Measurements from ENCODE around the gene GRB14.

GRB14 gene

GRCh38 chr2:164620873-164621763 is at the start of gene GRB14:
Gene GRB14, minus strand, starts transcription at chr2:164621482. Its CDS starts 173 bp downstream, at chr2:164621309.
- Histone ChIP-seq H3K9ac (ENCODE audit: low read depth, low read length) (peak within 1 kb of the TSS; percentile 83), H3K9me3 (ENCODE audit: control insufficient read depth, insufficient read depth, low read length) (no peaks in the 10 kb centered on the region), H3K4me1 (ENCODE audit: insufficient read depth, low read length) (peaks cover 30% of the 10 kb centered on the region), H3K36me3 (ENCODE audit: insufficient read depth, low read length) (no peaks in the 10 kb centered on the region)

- no peak overlapping the region for H3K9ac ChIP-seq (ENCODE audit: low read depth, low read length)
- H3K9me3 ChIP-seq (ENCODE audit: control insufficient read depth, insufficient read depth, low read length), result no peaks in the 10 kb centered on the region
- no peaks in the 10 kb centered on the region for H3K4me1 ChIP-seq (ENCODE audit: insufficient read depth, low read length)
- H3K36me3 ChIP-seq (ENCODE audit: insufficient read depth, low read length), result no peaks in the 10 kb centered on the region
These were observed 48.0 kb upstream of the GRB14 start for GRCh38 chr2:164669291-164669690.

GRCh38 chr2:164667566-164667965 is 46.3 kb upstream of the GRB14 start:
- no peaks in the 10 kb centered on the region for H3K9me3 ChIP-seq (ENCODE audit: control insufficient read depth, insufficient read depth, low read length)
- no peaks in the 10 kb centered on the region for H3K4me1 ChIP-seq (ENCODE audit: insufficient read depth, low read length)
- H3K9ac ChIP-seq (ENCODE audit: low read depth, low read length), result no peak overlapping the region
- no peaks in the 10 kb centered on the region for H3K36me3 ChIP-seq (ENCODE audit: insufficient read depth, low read length)

GRCh38 chr2:164664070-164664469 is 42.8 kb upstream of the GRB14 start:
- H3K9ac ChIP-seq (ENCODE audit: low read depth, low read length), result no peak overlapping the region

GRCh38 chr2:164662868-164663631 is 41.8 kb upstream of the GRB14 start:
- Histone ChIP-seq H3K9me3 (ENCODE audit: control insufficient read depth, insufficient read depth, low read length) (peaks cover 2% of the 10 kb centered on the region; the same call in 1 of the 2 replicates), H3K4me1 (ENCODE audit: insufficient read depth, low read length) (peaks cover 4% of the 10 kb centered on the region; the same call in 1 of the 2 replicates), H3K36me3 (ENCODE audit: insufficient read depth, low read length) (no peaks in the 10 kb centered on the region), H3K9ac (ENCODE audit: low read depth, low read length) (no peak overlapping the region)

More at GRCh38 chr2:164664070-164664469, 42.8 kb upstream of the GRB14 start:
- no peaks in the 10 kb centered on the region for H3K36me3 ChIP-seq (ENCODE audit: insufficient read depth, low read length)
- H3K4me1 ChIP-seq (ENCODE audit: insufficient read depth, low read length), result peaks cover 4% of the 10 kb centered on the region; the same call in 1 of the 2 replicates
- H3K9me3 ChIP-seq (ENCODE audit: control insufficient read depth, insufficient read depth, low read length), result no peaks in the 10 kb centered on the region

- Histone ChIP-seq H3K9ac (ENCODE audit: low read depth, low read length) (no peak overlapping the region), H3K36me3 (ENCODE audit: insufficient read depth, low read length) (no peaks in the 10 kb centered on the region), H3K9me3 (ENCODE audit: control insufficient read depth, insufficient read depth, low read length) (peaks cover 2% of the 10 kb centered on the region; the same call in 1 of the 2 replicates), H3K4me1 (ENCODE audit: insufficient read depth, low read length) (peaks cover 4% of the 10 kb centered on the region; the same call in 1 of the 2 replicates)
These were observed 40.8 kb upstream of the GRB14 start for GRCh38 chr2:164662066-164662465.

GRCh38 chr2:164661349-164661748 is 40.1 kb upstream of the GRB14 start:
- H3K36me3 ChIP-seq (ENCODE audit: insufficient read depth, low read length), result no peaks in the 10 kb centered on the region
- H3K9ac ChIP-seq (ENCODE audit: low read depth, low read length), result no peak overlapping the region
- peaks cover 4% of the 10 kb centered on the region; the same call in 1 of the 2 replicates for H3K4me1 ChIP-seq (ENCODE audit: insufficient read depth, low read length)
- peaks cover 2% of the 10 kb centered on the region; the same call in 1 of the 2 replicates for H3K9me3 ChIP-seq (ENCODE audit: control insufficient read depth, insufficient read depth, low read length)

GRCh38 chr2:164657129-164657528 is 35.8 kb upstream of the GRB14 start:
- Histone ChIP-seq H3K36me3 (ENCODE audit: insufficient read depth, low read length) (no peaks in the 10 kb centered on the region), H3K9ac (ENCODE audit: low read depth, low read length) (no peak overlapping the region), H3K9me3 (ENCODE audit: control insufficient read depth, insufficient read depth, low read length) (peaks cover 2% of the 10 kb centered on the region; the same call in 1 of the 2 replicates), H3K4me1 (ENCODE audit: insufficient read depth, low read length) (peaks cover 4% of the 10 kb centered on the region; the same call in 1 of the 2 replicates)

GRCh38 chr2:164655750-164656149 is 34.5 kb upstream of the GRB14 start:
- H3K36me3 ChIP-seq (ENCODE audit: insufficient read depth, low read length), result no peaks in the 10 kb centered on the region
- peaks cover 8% of the 10 kb centered on the region; the same call in 1 of the 2 replicates for H3K4me1 ChIP-seq (ENCODE audit: insufficient read depth, low read length)
- peaks cover 6% of the 10 kb centered on the region; the same call in 1 of the 2 replicates for H3K9me3 ChIP-seq (ENCODE audit: control insufficient read depth, insufficient read depth, low read length)
- H3K9ac ChIP-seq (ENCODE audit: low read depth, low read length), result no peak overlapping the region

GRCh38 chr2:164655336-164655735 is 34.1 kb upstream of the GRB14 start:
- Histone ChIP-seq H3K36me3 (ENCODE audit: insufficient read depth, low read length) (no peaks in the 10 kb centered on the region), H3K9me3 (ENCODE audit: control insufficient read depth, insufficient read depth, low read length) (peaks cover 6% of the 10 kb centered on the region; the same call in 1 of the 2 replicates), H3K4me1 (ENCODE audit: insufficient read depth, low read length) (peaks cover 8% of the 10 kb centered on the region; the same call in 1 of the 2 replicates), H3K9ac (ENCODE audit: low read depth, low read length) (no peak overlapping the region)

- no peak overlapping the region for H3K9ac ChIP-seq (ENCODE audit: low read depth, low read length)
- H3K9me3 ChIP-seq (ENCODE audit: control insufficient read depth, insufficient read depth, low read length), result peaks cover 14% of the 10 kb centered on the region; the same call in 1 of the 2 replicates
- no peaks in the 10 kb centered on the region for H3K36me3 ChIP-seq (ENCODE audit: insufficient read depth, low read length)
- H3K4me1 ChIP-seq (ENCODE audit: insufficient read depth, low read length), result peaks cover 3% of the 10 kb centered on the region; the same call in 1 of the 2 replicates
These were observed 30.1 kb upstream of the GRB14 start for GRCh38 chr2:164651361-164651760.

- peaks cover 4% of the 10 kb centered on the region; the same call in 1 of the 2 replicates for H3K9me3 ChIP-seq (ENCODE audit: control insufficient read depth, insufficient read depth, low read length)
- H3K9ac ChIP-seq (ENCODE audit: low read depth, low read length), result no peak overlapping the region
- H3K36me3 ChIP-seq (ENCODE audit: insufficient read depth, low read length), result no peaks in the 10 kb centered on the region
- H3K4me1 ChIP-seq (ENCODE audit: insufficient read depth, low read length), result no peaks in the 10 kb centered on the region
These were observed 22.9 kb upstream of the GRB14 start for GRCh38 chr2:164644036-164644700.

- H3K9ac ChIP-seq (ENCODE audit: low read depth, low read length), result no peak overlapping the region
- 0 out of 2 replicates have a peak, but pooled peaks cover 6% of the 10 kb centered on the region for H3K4me1 ChIP-seq (ENCODE audit: insufficient read depth, low read length)
- no peaks in the 10 kb centered on the region for H3K36me3 ChIP-seq (ENCODE audit: insufficient read depth, low read length)
- H3K9me3 ChIP-seq (ENCODE audit: control insufficient read depth, insufficient read depth, low read length), result no peaks in the 10 kb centered on the region
These were observed 21.8 kb upstream of the GRB14 start for GRCh38 chr2:164642946-164643555.

Measured in ES-I3 (cell line).